HepG2 (cell line): ENCODE measurements around the gene VWCE. TPM values are rescaled to one million over a fixed set of nuclear protein-coding genes. Genes with fewer than 3 reads are reported as not detected.

Experiments used
- ATAC-seq: fragments of 200-7000 bp; cut with Tn5 transposase; 3 replicates; pipeline ENCODE4 v1.9.1; 2020; ENCODE audit warnings: mild to moderate bottlenecking, moderate library complexity
- BruUV-seq: library from RNA; stranded (reverse); fragments of 400-500 nt; replicated peaks from 2 replicates; lab custom pipeline; 2021; lab: Mats Ljungman, UMichigan
- CTCF ChIA-PET: fragments of 300-600 bp; formaldehyde crosslinking; extraction: SDS; loops from one replicate; lab custom pipeline; 2021; ENCODE audit warnings: low total read pairs, inconsistent platforms, low intra/inter-chr PET ratio; lab: Yijun Ruan, JAX
- POLR2A ChIA-PET: fragments of 350-600 bp; sonication (Branson Sonifier 250); formaldehyde crosslinking; loops from one replicate; lab custom pipeline; 2020; ENCODE audit warnings: antibody characterized with exemption, inconsistent platforms; lab: Yijun Ruan, JAX
- DNase-seq: peaks from one replicate; pipeline ENCODE4 v3.0.0-alpha.2; 2015; ENCODE audit warnings: low spot score
- FAIRE-seq: peaks from 3 replicates; lab custom pipeline; 2011; peaks lifted over from hg19 to GRCh38; lab: Jason Lieb, UNC
- H2AFZ ChIP-seq: one replicate; pipeline ENCODE4 v1.6.1; 2011; ENCODE audit warnings: low read length, inconsistent platforms
- H3K27ac ChIP-seq: fragments of 300-600 bp; 3 replicates; pipeline ENCODE4 v1.8.0; 2011; ENCODE audit warnings: mixed run types, mild to moderate bottlenecking, mixed read lengths, low read length, inconsistent platforms; ENCODE audit not compliant: insufficient read depth; ENCODE audit errors: extremely low read length
- H3K27me3 ChIP-seq, 2 experiments: fragments of 200-600 bp in 1 of 2; 2 replicates in 1 of 2; 3 replicates in 1 of 2; pipeline versions ENCODE4 v1.6.0 to v1.8.0; 2011; ENCODE audit warnings: low read length in 2 of 2, mild to moderate bottlenecking in 2 of 2, moderate library complexity in 2 of 2, inconsistent platforms in 1 of 2; ENCODE audit not compliant: insufficient read depth in 2 of 2, control insufficient read depth in 1 of 2
- H3K36me3 ChIP-seq, 2 experiments: fragments of 200-600 bp in 1 of 2; replicated peaks in 1 of 2; 2 replicates in 1 of 2; 3 replicates in 1 of 2; pipeline versions ENCODE4 v1.5.1 to v1.8.0; 2011; ENCODE audit warnings: low read length in 2 of 2, inconsistent platforms in 1 of 2; ENCODE audit not compliant: insufficient read depth in 2 of 2, control insufficient read depth in 1 of 2
- H3K4me1 ChIP-seq: 2 replicates; pipeline ENCODE4 v1.5.1; 2012; ENCODE audit warnings: low read length, inconsistent platforms; ENCODE audit not compliant: insufficient read depth
- H3K4me2 ChIP-seq: 2 replicates; pipeline ENCODE4 v1.6.0; 2011; ENCODE audit warnings: low read depth, low read length, inconsistent platforms
- H3K4me3 ChIP-seq, 3 experiments: fragments of 200-600 bp in 1 of 3; sonication (generic), shearing (Covaris generic) in 1 of 3; replicated peaks in 1 of 3; 2 replicates each; pipeline ENCODE4 v1.5.1; 2011 to 2016; ENCODE audit warnings: low read length in 3 of 3, inconsistent platforms in 2 of 3, low read depth in 2 of 3, mild to moderate bottlenecking in 2 of 3, control low read depth in 1 of 3, mixed read lengths in 1 of 3; ENCODE audit not compliant: insufficient read depth in 1 of 3
- H3K79me2 ChIP-seq: one replicate; pipeline ENCODE4 v1.6.1; 2011; ENCODE audit warnings: low read length, inconsistent platforms; ENCODE audit not compliant: insufficient read depth
- H3K9ac ChIP-seq: 2 replicates; pipeline ENCODE4 v1.6.0; 2011; ENCODE audit warnings: mild to moderate bottlenecking, low read depth, low read length, inconsistent platforms; ENCODE audit not compliant: insufficient read depth
- H3K9me3 ChIP-seq: 2 replicates; pipeline ENCODE4 v1.5.1; 2012; ENCODE audit warnings: mild to moderate bottlenecking, low read length
- H4K20me1 ChIP-seq: 2 replicates; pipeline ENCODE4 v1.6.0; 2011; ENCODE audit warnings: inconsistent platforms, mild to moderate bottlenecking, low read length, moderate library complexity; ENCODE audit not compliant: insufficient read depth
- DMAP1 ChIP-seq: IDR thresholded peaks from 2 replicates; pipeline ENCODE4 v1.6.1; 2016
- ELF3 ChIP-seq: IDR thresholded peaks from 2 replicates; pipeline ENCODE4 v1.6.1; 2016; ENCODE audit warnings: missing genetic modification reagents, missing compliant biosample characterization
- GATA4 ChIP-seq: sonication (generic); IDR thresholded peaks from 2 replicates; pipeline ENCODE4 v1.6.1; 2016; ENCODE audit warnings: antibody characterized with exemption, low read depth, borderline replicate concordance
- GATAD1 ChIP-seq: IDR thresholded peaks from 2 replicates; pipeline ENCODE4 v1.6.1; 2016; ENCODE audit warnings: missing genetic modification reagents, missing compliant biosample characterization
- HNRNPL ChIP-seq: fragments of 200-400 bp; formaldehyde crosslinking; IDR thresholded peaks from 2 replicates; pipeline ENCODE4 v1.6.1; 2017; ENCODE audit warnings: mild to moderate bottlenecking, low read depth, low read length
- JUN ChIP-seq: sonication (generic); formaldehyde crosslinking; IDR thresholded peaks from 2 replicates; pipeline ENCODE4 v1.4.0; 2020; ENCODE audit warnings: mild to moderate bottlenecking, missing genetic modification reagents
- MAFK ChIP-seq, 2 experiments: IDR thresholded peaks in 1 of 2; conservative IDR thresholded peaks in 1 of 2; 2 replicates each; pipeline ENCODE4 v1.6.1; 2011; ENCODE audit warnings: improper control_type of control experiment in 2 of 2, low read length in 2 of 2
- NFKBIZ ChIP-seq: IDR thresholded peaks from 2 replicates; pipeline ENCODE4 v1.6.1; 2018; ENCODE audit warnings: missing genetic modification reagents, missing compliant biosample characterization
- ZBTB7B ChIP-seq: sonication (generic); formaldehyde crosslinking; IDR thresholded peaks from 2 replicates; pipeline ENCODE4 v1.4.0; 2020; ENCODE audit warnings: missing genetic modification reagents
- ZFP36L2 ChIP-seq: sonication (generic); formaldehyde crosslinking; IDR thresholded peaks from 2 replicates; pipeline ENCODE4 v1.4.0; 2020; ENCODE audit warnings: missing genetic modification reagents
- ZNF207 ChIP-seq: fragments of 450-650 bp; IDR thresholded peaks from 2 replicates; pipeline ENCODE4 v1.6.1; 2016; ENCODE audit warnings: antibody characterized with exemption, borderline replicate concordance
- ZNF329 ChIP-seq: sonication (generic); formaldehyde crosslinking; IDR thresholded peaks from 2 replicates; pipeline ENCODE4 v1.9.0; 2021; ENCODE audit warnings: low read depth, mild to moderate bottlenecking, missing genetic modification reagents
- ZNF34 ChIP-seq: sonication (generic); formaldehyde crosslinking; IDR thresholded peaks from 2 replicates; pipeline ENCODE4 v1.4.0; 2020; ENCODE audit warnings: mild to moderate bottlenecking, missing genetic modification reagents, borderline replicate concordance
- ZNF766 ChIP-seq: sonication (generic); formaldehyde crosslinking; IDR thresholded peaks from 2 replicates; pipeline ENCODE4 v1.5.0; 2020; ENCODE audit warnings: missing genetic modification reagents, borderline replicate concordance
- ZSCAN31 ChIP-seq: sonication (generic); formaldehyde crosslinking; IDR thresholded peaks from 2 replicates; pipeline ENCODE4 v1.5.0; 2020; ENCODE audit warnings: low read depth, mild to moderate bottlenecking, missing genetic modification reagents
- WGBS: methylation state at CpG from one replicate; pipeline ENCODE4 v1.1.6; 2017; ENCODE audit warnings: low lambda C conversion rate; 5-methylcytosine and 5-hydroxymethylcytosine counted together
- in situ Hi-C: cut with HindIII; loops from 2 replicates; pipeline ENCODE4 v1.10.0; 2017; ENCODE audit warnings: low pct_unique_long_range_greater_than_20kb; ENCODE audit not compliant: extremely low pct_ligation_motif_present
- intact Hi-C: fragments of 100-400 bp; cut with micrococcal nuclease; formaldehyde crosslinking; loops from one replicate; pipeline ENCODE4 v1.10.0; 2022; ENCODE audit not compliant: unreplicated experiment
- polyA plus RNA-seq, 8 experiments: library from polyadenylated mRNA; depleted of rRNA in 3 of 8; stranded (reverse) in 7 of 8; unstranded in 1 of 8; fragments of >200 nt; fragmentation: Illumina TruSeq in 4 of 8; extraction: Trizol in 4 of 8; gene quantifications; 2 replicates each; pipeline versions ENCODE4 v1.2.1 to v1.2.3, GENCODE V29; 2011 to 2016; ENCODE audit warnings: low read depth in 4 of 8, missing spikeins in 1 of 8, mixed read lengths in 1 of 8; ENCODE audit not compliant: insufficient read depth in 1 of 8
- total RNA-seq, 5 experiments: library from RNA; depleted of rRNA; stranded (reverse); fragments of >200 nt; fragmentation: Illumina TruSeq; extraction: Trizol; gene quantifications; 2 replicates each; pipeline ENCODE4 v1.2.3, GENCODE V29; 2016; ENCODE audit warnings: low read depth in 1 of 5
- TF ChIP-seq, protein P1 (sequence below): sonication (generic); formaldehyde crosslinking; IDR thresholded peaks from 2 replicates; pipeline ENCODE4 v1.5.0; 2020; ENCODE audit warnings: mild to moderate bottlenecking, missing genetic modification reagents
- TF ChIP-seq, protein P2 (sequence below): sonication (generic); formaldehyde crosslinking; IDR thresholded peaks from 2 replicates; pipeline ENCODE4 v1.5.1; 2020; ENCODE audit warnings: mild to moderate bottlenecking, moderate library complexity, missing genetic modification reagents
- TF ChIP-seq, protein P3 (sequence below): sonication (generic); formaldehyde crosslinking; IDR thresholded peaks from 2 replicates; pipeline ENCODE4 v1.4.0; 2020; ENCODE audit warnings: missing genetic modification reagents

VWCE gene
- total and polyA plus RNA-seq, 2 of the 13 experiments (the other 11 are each of a cell fraction or from before 2014, with no cell fraction given): 27.6 to 58.3 TPM

DNA sequence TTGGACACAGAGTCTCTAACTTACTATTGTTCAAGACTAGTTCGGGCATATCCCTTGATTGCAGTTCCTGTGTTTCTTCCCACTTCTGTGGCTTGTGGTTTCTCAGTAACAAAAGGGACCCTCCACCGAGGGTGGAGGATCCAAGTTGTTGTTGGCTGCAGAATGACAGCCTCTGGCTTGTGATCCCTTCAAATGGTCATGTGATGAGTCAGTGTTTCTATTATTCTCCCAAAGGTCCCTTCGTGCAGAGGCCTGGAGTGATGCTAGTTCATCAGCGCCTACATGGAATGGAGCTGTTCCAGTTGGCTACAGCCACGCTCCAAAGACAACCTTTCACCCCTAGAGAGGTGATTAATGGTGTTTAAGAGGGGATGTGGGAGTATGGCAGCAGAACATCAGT is 2.6 kb upstream of the VWCE start:
- POLR2A ChIA-PET: interaction anchor here (1.3 to 2.2 kb wide), 3 partner anchors 14 to 64 kb away, joined by 3 to 17 read pairs (median 9); partner anchors contain the start of genes CYB561A3 and TMEM138
- CTCF ChIA-PET: no interaction called here
- TF ChIP-seq MAFK (conservative IDR thresholded peaks at IDR 0.05 in 1 of 2, IDR thresholded peaks at IDR 0.05 in 1 of 2; ENCODE audit: low read length in 2 of 2): 0 out of 4 replicates have a peak, but pooled peaks of 1 of the 2 experiments have one; percentile 7
- TF ChIP-seq, protein P1, sequence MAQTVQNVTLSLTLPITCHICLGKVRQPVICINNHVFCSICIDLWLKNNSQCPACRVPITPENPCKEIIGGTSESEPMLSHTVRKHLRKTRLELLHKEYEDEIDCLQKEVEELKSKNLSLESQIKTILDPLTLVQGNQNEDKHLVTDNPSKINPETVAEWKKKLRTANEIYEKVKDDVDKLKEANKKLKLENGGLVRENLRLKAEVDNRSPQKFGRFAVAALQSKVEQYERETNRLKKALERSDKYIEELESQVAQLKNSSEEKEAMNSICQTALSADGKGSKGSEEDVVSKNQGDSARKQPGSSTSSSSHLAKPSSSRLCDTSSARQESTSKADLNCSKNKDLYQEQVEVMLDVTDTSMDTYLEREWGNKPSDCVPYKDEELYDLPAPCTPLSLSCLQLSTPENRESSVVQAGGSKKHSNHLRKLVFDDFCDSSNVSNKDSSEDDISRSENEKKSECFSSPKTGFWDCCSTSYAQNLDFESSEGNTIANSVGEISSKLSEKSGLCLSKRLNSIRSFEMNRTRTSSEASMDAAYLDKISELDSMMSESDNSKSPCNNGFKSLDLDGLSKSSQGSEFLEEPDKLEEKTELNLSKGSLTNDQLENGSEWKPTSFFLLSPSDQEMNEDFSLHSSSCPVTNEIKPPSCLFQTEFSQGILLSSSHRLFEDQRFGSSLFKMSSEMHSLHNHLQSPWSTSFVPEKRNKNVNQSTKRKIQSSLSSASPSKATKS (CRISPR knock-in tag): no peak
- TF ChIP-seq JUN (CRISPR knock-in tag): no peak
- 0 out of 2 replicates have a peak, but pooled peaks have one; percentile 20 for TF ChIP-seq NFKBIZ
- TF ChIP-seq, protein P2, sequence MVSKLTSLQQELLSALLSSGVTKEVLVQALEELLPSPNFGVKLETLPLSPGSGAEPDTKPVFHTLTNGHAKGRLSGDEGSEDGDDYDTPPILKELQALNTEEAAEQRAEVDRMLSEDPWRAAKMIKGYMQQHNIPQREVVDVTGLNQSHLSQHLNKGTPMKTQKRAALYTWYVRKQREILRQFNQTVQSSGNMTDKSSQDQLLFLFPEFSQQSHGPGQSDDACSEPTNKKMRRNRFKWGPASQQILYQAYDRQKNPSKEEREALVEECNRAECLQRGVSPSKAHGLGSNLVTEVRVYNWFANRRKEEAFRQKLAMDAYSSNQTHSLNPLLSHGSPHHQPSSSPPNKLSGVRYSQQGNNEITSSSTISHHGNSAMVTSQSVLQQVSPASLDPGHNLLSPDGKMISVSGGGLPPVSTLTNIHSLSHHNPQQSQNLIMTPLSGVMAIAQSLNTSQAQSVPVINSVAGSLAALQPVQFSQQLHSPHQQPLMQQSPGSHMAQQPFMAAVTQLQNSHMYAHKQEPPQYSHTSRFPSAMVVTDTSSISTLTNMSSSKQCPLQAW (CRISPR knock-in tag): no peak
- TF ChIP-seq HNRNPL: no peak
- TF ChIP-seq, protein P3, sequence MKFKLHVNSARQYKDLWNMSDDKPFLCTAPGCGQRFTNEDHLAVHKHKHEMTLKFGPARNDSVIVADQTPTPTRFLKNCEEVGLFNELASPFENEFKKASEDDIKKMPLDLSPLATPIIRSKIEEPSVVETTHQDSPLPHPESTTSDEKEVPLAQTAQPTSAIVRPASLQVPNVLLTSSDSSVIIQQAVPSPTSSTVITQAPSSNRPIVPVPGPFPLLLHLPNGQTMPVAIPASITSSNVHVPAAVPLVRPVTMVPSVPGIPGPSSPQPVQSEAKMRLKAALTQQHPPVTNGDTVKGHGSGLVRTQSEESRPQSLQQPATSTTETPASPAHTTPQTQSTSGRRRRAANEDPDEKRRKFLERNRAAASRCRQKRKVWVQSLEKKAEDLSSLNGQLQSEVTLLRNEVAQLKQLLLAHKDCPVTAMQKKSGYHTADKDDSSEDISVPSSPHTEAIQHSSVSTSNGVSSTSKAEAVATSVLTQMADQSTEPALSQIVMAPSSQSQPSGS (CRISPR knock-in tag): no peak
- TF ChIP-seq ZBTB7B: no peak
- no peak for TF ChIP-seq ZNF766
- TF ChIP-seq ZSCAN31: no peak
- no peak for TF ChIP-seq ZNF329 (CRISPR knock-in tag)
- TF ChIP-seq ZNF34: no peak
- TF ChIP-seq GATA4: no peak
- no peak for TF ChIP-seq ZFP36L2 (CRISPR knock-in tag)
- no peak for TF ChIP-seq ZNF207
- no peak for TF ChIP-seq DMAP1
- no peak for TF ChIP-seq GATAD1 (CRISPR knock-in tag)
- no peak for TF ChIP-seq ELF3 (CRISPR knock-in tag)

More for the DNA sequence above, 2.6 kb upstream of the VWCE start:
- in situ Hi-C loops: no loop called here
- intact Hi-C loops: loop anchor here (2.0 kb wide), 1 partner anchor 37 kb away; no protein-coding TSS in a partner anchor
- WGBS: 63% methylated on average over 5 of the region's 5 CpGs
- H4K20me1 ChIP-seq: peaks cover 4% of the 10 kb centered on the region; the same call in 1 of the 2 replicates
- DNase-seq (peak; percentile 29), ATAC-seq (no peak), FAIRE-seq (no peak)
- peak overlapping the region in 1 of 3 experiments; percentile 2; a peak in 1 of 6 replicates for H3K4me3 ChIP-seq
- no peaks in the 10 kb centered on the region for H3K9me3 ChIP-seq
- H3K27me3 ChIP-seq: no peaks in the 10 kb centered on the region; a peak in 1 of 5 replicates
- peaks cover 24% of the 10 kb centered on the region for H3K79me2 ChIP-seq
- peaks cover 21 to 41% of the 10 kb centered on the region in 2 experiments; a peak in 4 of 5 replicates for H3K36me3 ChIP-seq
- peaks cover 52% of the 10 kb centered on the region for H3K4me1 ChIP-seq
- peak overlapping the region; percentile 89 for H3K27ac ChIP-seq
- H3K4me2 ChIP-seq: peak overlapping the region; percentile 70; the same call in 1 of the 2 replicates
- no peak overlapping the region for H2AFZ ChIP-seq
- no TSS peak for BruUV-seq
- 0 out of 2 replicates have a peak overlapping the region, but pooled peaks have one; percentile 60 for H3K9ac ChIP-seq
